Breast epithelium (tissue), 4 donors: ENCODE measurements around the gene ANP32A. TPM values are rescaled to one million over a fixed set of nuclear protein-coding genes. Genes with fewer than 3 reads are reported as not detected.

Source experiments
- DNase-seq, 2 donors: peaks; one replicate each; pipeline ENCODE4 v3.0.0-alpha.2; 2019; ENCODE audit warnings: low spot score in 2 of 2
- H3K27ac ChIP-seq, 2 donors: fragments of 200-600 bp; sonication (generic) in 1 of 2; one replicate each; pipeline ENCODE4 v1.5.1; 2016 to 2019; ENCODE audit warnings: mild to moderate bottlenecking in 1 of 2
- H3K27me3 ChIP-seq, 2 donors: fragments of 200-600 bp; sonication (generic) in 1 of 2; one replicate each; pipeline versions ENCODE4 v1.5.1 to v1.6.0; 2017 to 2019; ENCODE audit warnings: control low read depth in 1 of 2, mild to moderate bottlenecking in 1 of 2
- H3K36me3 ChIP-seq: fragments of 200-600 bp; one replicate; pipeline ENCODE4 v1.5.1; 2019
- H3K4me1 ChIP-seq, 2 donors: fragments of 200-600 bp; sonication (generic); one replicate each; pipeline ENCODE4 v1.5.1; 2016 to 2019; ENCODE audit warnings: control low read depth in 1 of 2
- H3K4me3 ChIP-seq, 3 donors: fragments of 200-600 bp; sonication (generic); 1 replicate in 2 of 3; 2 replicates in 1 of 3; pipeline ENCODE4 v1.5.1; 2016 to 2019; ENCODE audit warnings: mild to moderate bottlenecking in 3 of 3, moderate library complexity in 2 of 3
- H3K9me3 ChIP-seq, 2 donors: fragments of 200-600 bp; sonication (generic) in 1 of 2; one replicate each; pipeline ENCODE4 v1.5.1; 2016 to 2019; ENCODE audit warnings: control low read depth in 1 of 2
- POLR2A ChIP-seq: fragments of 450-650 bp; IDR thresholded peaks from one replicate; pipeline ENCODE4 v1.6.1; 2016; ENCODE audit warnings: antibody characterized with exemption, mild to moderate bottlenecking, moderate library complexity
- POLR2AphosphoS5 ChIP-seq, 3 donors: sonication (generic); formaldehyde crosslinking; IDR thresholded peaks; one replicate each; pipeline ENCODE4 v1.6.1; 2017; ENCODE audit warnings: antibody characterized with exemption in 3 of 3
- intact Hi-C: fragments of 100-400 bp; cut with DNase I; formaldehyde crosslinking; loops from one replicate; pipeline ENCODE4 v1.15.1; 2023; ENCODE audit warnings: low total_unique reads
- total RNA-seq, 3 donors: library from RNA; depleted of rRNA; stranded (reverse); fragments of >200 nt; gene quantifications; one replicate each; pipeline ENCODE4 v1.1.0, GENCODE V29; 2016
- TF ChIP-seq, protein P1 (sequence below), 3 donors: fragments of 450-650 bp; IDR thresholded peaks; one replicate each; pipeline ENCODE4 v1.5.1; 2016 to 2017; ENCODE audit warnings: antibody characterized with exemption in 3 of 3, mild to moderate bottlenecking in 3 of 3, moderate library complexity in 3 of 3

Gene ANP32A
- total RNA-seq, 3 donors from 2014 or later: 57.0 to 63.4 (median 62.8) TPM

DNA sequence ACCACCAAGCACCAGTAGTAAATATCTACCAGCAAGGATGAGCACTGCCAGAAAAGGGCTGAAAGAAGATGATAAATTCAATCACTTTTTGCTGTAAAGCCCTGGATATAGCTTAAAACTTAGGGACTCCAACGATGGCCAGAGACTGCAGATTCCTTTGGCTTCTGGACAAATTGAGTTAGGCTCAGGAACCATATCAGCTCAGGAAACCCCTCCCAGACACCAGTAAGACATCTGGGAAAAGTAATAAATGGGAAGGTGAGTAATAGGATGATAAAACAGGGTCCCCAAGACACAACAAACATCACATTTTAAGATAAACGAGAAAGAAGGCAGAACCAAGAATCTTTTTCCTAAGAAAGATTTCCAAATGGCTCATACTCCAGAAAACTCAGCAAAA is 65.0 kb downstream of the ANP32A start:
- H3K4me3 ChIP-seq: no peak overlapping the region
- no peaks in the 10 kb centered on the region for H3K4me1 ChIP-seq
- no peak overlapping the region for H3K27ac ChIP-seq
- intact Hi-C loops: no loop called here
- H3K9me3 ChIP-seq: no peaks in the 10 kb centered on the region
- H3K27me3 ChIP-seq: no peaks in the 10 kb centered on the region
- no peaks in the 10 kb centered on the region for H3K36me3 ChIP-seq
- DNase-seq: no peak
- TF ChIP-seq POLR2A (no peak), POLR2AphosphoS5 (IDR thresholded peaks at IDR 0.05) (no peak)
- TF ChIP-seq, protein P1, sequence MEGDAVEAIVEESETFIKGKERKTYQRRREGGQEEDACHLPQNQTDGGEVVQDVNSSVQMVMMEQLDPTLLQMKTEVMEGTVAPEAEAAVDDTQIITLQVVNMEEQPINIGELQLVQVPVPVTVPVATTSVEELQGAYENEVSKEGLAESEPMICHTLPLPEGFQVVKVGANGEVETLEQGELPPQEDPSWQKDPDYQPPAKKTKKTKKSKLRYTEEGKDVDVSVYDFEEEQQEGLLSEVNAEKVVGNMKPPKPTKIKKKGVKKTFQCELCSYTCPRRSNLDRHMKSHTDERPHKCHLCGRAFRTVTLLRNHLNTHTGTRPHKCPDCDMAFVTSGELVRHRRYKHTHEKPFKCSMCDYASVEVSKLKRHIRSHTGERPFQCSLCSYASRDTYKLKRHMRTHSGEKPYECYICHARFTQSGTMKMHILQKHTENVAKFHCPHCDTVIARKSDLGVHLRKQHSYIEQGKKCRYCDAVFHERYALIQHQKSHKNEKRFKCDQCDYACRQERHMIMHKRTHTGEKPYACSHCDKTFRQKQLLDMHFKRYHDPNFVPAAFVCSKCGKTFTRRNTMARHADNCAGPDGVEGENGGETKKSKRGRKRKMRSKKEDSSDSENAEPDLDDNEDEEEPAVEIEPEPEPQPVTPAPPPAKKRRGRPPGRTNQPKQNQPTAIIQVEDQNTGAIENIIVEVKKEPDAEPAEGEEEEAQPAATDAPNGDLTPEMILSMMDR (IDR thresholded peaks at IDR 0.05): no peak

DNA sequence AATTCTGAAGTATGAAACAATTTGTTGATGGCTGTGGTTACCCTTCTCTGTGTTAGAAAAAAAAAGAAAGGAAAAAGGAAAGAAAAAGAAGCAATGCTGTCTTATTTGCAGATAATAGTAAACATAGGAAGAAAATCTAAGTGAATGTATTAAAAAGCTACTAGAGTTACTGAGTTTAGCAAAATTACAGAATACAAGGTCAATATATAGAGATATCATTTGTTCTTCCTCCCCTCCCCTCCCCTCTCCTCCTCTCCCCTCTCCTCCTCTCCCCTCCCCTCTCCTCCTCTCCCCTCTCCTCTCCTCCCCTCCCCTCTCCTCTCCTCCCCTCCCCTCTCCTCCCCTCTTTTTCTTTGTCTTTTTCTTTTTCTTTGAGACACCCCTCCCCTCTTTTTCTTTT is 69.1 kb downstream of the ANP32A start:
- Histone ChIP-seq H3K4me1 (no peaks in the 10 kb centered on the region), H3K27ac (no peak overlapping the region), H3K27me3 (no peaks in the 10 kb centered on the region), H3K36me3 (no peaks in the 10 kb centered on the region), H3K9me3 (no peaks in the 10 kb centered on the region), H3K4me3 (no peak overlapping the region)
- intact Hi-C loops: no loop called here
- DNase-seq: no peak
- TF ChIP-seq, protein P1 (IDR thresholded peaks at IDR 0.05): no peak
- TF ChIP-seq POLR2AphosphoS5 (IDR thresholded peaks at IDR 0.05) (no peak), POLR2A (no peak)

DNA sequence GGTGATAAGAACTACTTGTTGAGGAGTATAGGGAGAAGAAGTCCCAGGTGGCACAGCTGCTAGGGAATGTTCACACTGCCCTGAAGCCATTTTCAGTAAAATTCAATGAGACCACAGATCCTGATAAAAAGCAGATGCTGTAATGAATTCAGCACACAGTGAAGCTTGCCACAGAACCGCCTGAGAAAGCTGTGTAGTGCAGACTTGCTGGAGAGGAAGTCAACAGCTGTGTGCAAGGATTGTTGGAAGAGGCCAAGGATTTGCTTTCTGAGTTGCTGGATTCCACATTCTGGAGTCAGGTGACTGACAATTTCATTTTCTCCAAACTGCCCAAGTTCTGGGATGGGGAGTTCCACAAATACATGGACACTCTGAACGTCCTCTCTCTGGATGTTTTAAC is 70.9 kb downstream of the ANP32A start:
- intact Hi-C loops: no loop called here
- DNase-seq: no peak
- H3K9me3 ChIP-seq: no peaks in the 10 kb centered on the region
- H3K27ac ChIP-seq: peak overlapping the region in 1 of 2 donors; percentile 19
- no peaks in the 10 kb centered on the region for H3K36me3 ChIP-seq
- no peak for TF ChIP-seq POLR2AphosphoS5 (IDR thresholded peaks at IDR 0.05)
- TF ChIP-seq POLR2A: no peak
- TF ChIP-seq, protein P1 (IDR thresholded peaks at IDR 0.05): no peak
- no peak overlapping the region for H3K4me3 ChIP-seq
- H3K27me3 ChIP-seq: no peaks in the 10 kb centered on the region
- H3K4me1 ChIP-seq: no peaks in the 10 kb centered on the region

DNA sequence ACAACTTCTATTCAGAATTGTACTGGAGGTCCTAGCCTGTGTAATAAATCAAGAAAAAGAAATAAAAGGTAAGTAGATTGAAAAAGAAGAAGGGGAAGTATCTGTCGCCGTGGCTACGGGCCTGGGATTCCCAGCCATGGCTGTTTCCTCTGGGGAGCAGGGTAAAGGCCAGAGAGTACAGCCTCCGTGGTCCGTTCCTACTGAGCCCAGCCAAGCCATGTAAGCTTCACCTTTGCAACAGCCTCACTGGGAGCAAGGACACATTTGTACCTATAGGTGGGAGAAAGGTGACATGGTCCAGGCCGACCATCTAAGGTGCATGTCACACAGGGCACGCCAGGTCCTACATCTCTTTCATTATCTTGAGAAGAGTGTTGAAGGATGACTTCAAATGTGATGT is 71.3 kb downstream of the ANP32A start:
- H3K27ac ChIP-seq: no peak overlapping the region

DNA sequence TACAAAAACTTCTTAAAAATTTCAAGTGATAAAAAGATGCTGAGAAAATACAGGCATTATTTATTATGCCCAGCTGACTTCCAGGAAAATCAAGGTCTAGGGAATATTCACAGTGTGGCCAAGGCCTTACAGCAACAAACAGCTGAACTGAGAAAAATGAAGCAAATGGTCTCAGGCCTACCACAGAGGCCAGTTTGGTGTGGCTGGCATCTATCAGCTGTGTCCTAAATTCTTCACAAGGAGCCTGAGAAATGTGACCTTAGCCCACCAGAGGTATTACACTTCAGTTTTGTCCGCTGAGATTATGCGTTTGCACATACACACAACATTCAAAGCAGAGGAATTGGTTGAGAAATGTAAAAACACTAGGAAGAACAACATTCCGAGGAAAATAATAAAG is 77.4 kb downstream of the ANP32A start:
- Histone ChIP-seq H3K9me3 (no peaks in the 10 kb centered on the region), H3K4me1 (no peaks in the 10 kb centered on the region), H3K27ac (no peak overlapping the region), H3K27me3 (no peaks in the 10 kb centered on the region), H3K4me3 (no peak overlapping the region), H3K36me3 (no peaks in the 10 kb centered on the region)
- DNase-seq: no peak
- intact Hi-C loops: no loop called here
- TF ChIP-seq POLR2AphosphoS5 (IDR thresholded peaks at IDR 0.05) (no peak), POLR2A (no peak)
- TF ChIP-seq, protein P1 (IDR thresholded peaks at IDR 0.05): no peak

More for the DNA sequence above, 71.3 kb downstream of the ANP32A start:
- TF ChIP-seq, protein P1 (IDR thresholded peaks at IDR 0.05): no peak
- TF ChIP-seq POLR2AphosphoS5 (IDR thresholded peaks at IDR 0.05) (no peak), POLR2A (no peak)
- no peaks in the 10 kb centered on the region for H3K36me3 ChIP-seq
- H3K4me1 ChIP-seq: no peaks in the 10 kb centered on the region
- no peak overlapping the region for H3K4me3 ChIP-seq
- DNase-seq: no peak
- intact Hi-C loops: no loop called here
- H3K27me3 ChIP-seq: no peaks in the 10 kb centered on the region
- no peaks in the 10 kb centered on the region for H3K9me3 ChIP-seq
